NCI-H2227 (cell line): ENCODE results near the gene PKNOX2.

Experiments
- DNase-seq: peaks from one replicate; lab custom pipeline; 2025; ENCODE audit not compliant: unreplicated experiment; lab: John Stamatoyannopoulos, UW

Gene PKNOX2

GRCh38 chr11:125463590-125464269, 299.2 kb downstream of the PKNOX2 start:
- DNase-seq = no peak

- DNase-seq = no peak
Observed at GRCh38 chr11:125464270-125464662, 299.7 kb downstream of the PKNOX2 start.

- no peak for DNase-seq
Observed at GRCh38 chr11:125464666-125465065, 300.1 kb downstream of the PKNOX2 start.

- peak; percentile 9 for DNase-seq
Observed at GRCh38 chr11:125465255-125465654, 300.7 kb downstream of the PKNOX2 start.

- no peak for DNase-seq
Observed at GRCh38 chr11:125465701-125466100, 301.1 kb downstream of the PKNOX2 start.

- no peak for DNase-seq
Observed at GRCh38 chr11:125468025-125468424, 303.5 kb downstream of the PKNOX2 start.

GRCh38 chr11:125468852-125469251, 304.3 kb downstream of the PKNOX2 start:
- no peak for DNase-seq

GRCh38 chr11:125470355-125470754, 305.8 kb downstream of the PKNOX2 start:
- no peak for DNase-seq

GRCh38 chr11:125476721-125477120, 312.2 kb downstream of the PKNOX2 start:
- no peak for DNase-seq

GRCh38 chr11:125479137-125479536, 314.6 kb downstream of the PKNOX2 start:
- DNase-seq = no peak

GRCh38 chr11:125481531-125481930, 317.0 kb downstream of the PKNOX2 start:
- DNase-seq = peak; percentile 67
